ENCODE data around the gene ICA1.

DNA sequence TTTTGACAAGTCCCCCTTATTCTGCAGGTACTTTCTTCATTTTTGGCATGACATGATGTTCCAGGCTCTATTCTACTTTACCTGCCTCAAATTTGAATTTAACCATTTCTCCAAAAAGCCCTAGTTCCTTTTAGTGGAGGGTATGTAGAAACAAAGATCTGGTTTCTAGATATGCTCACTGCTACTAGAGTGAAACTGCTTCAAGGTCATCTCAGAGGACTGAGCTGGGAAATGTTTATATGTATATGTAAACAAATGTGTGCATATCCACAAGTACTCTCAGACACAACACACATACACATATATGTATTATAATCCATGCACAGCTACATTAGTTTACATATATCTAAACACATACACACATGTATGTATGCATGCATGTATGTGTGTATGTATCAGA is 69.1 kb downstream of the ICA1 start:
- TF ChIP-seq, protein P1, sequence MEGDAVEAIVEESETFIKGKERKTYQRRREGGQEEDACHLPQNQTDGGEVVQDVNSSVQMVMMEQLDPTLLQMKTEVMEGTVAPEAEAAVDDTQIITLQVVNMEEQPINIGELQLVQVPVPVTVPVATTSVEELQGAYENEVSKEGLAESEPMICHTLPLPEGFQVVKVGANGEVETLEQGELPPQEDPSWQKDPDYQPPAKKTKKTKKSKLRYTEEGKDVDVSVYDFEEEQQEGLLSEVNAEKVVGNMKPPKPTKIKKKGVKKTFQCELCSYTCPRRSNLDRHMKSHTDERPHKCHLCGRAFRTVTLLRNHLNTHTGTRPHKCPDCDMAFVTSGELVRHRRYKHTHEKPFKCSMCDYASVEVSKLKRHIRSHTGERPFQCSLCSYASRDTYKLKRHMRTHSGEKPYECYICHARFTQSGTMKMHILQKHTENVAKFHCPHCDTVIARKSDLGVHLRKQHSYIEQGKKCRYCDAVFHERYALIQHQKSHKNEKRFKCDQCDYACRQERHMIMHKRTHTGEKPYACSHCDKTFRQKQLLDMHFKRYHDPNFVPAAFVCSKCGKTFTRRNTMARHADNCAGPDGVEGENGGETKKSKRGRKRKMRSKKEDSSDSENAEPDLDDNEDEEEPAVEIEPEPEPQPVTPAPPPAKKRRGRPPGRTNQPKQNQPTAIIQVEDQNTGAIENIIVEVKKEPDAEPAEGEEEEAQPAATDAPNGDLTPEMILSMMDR (optimal IDR thresholded peaks at IDR 0.05 in 1 of 3, IDR thresholded peaks at IDR 0.05 in 1 of 3, conservative IDR thresholded peaks at IDR 0.05 in 1 of 3; ENCODE audit: extremely low read depth in 1 of 3, insufficient read depth in 2 of 3, low read length in 3 of 3): no peak
- TF ChIP-seq EZH2 (IDR thresholded peaks at IDR 0.05; ENCODE audit: low read length): no peak

Data from keratinocyte (primary cell).